ENCODE data around the gene PPP1R1C. TPM values are rescaled to one million over a fixed set of nuclear protein-coding genes. Genes with fewer than 3 reads are reported as not detected.

Gene PPP1R1C
- total and polyA plus RNA-seq, 4 donors, result 5.4 to 21.7 (median 11.3) TPM

- Histone ChIP-seq H3K9me3 (ENCODE audit: control insufficient read depth in 4 of 4, low read length in 3 of 4) (no peaks in the 10 kb centered on the region), H3K4me1 (ENCODE audit: control insufficient read depth in 4 of 4, insufficient read depth in 4 of 4, low read length in 3 of 4) (peaks cover 3 to 25% (median 14%) of the 10 kb centered on the region in 4 donors), H3K27ac (ENCODE audit: low read depth in 1 of 2, low read length in 2 of 2) (peak overlapping the region in 1 of 2 donors; percentile 56), H3K9ac (ENCODE audit: low read depth in 1 of 2, low read length in 2 of 2) (no peak overlapping the region), H3K36me3 (ENCODE audit: control insufficient read depth in 4 of 4, insufficient read depth in 3 of 4, low read depth in 1 of 4, low read length in 3 of 4) (no peaks in the 10 kb centered on the region), H3K27me3 (ENCODE audit: control insufficient read depth in 4 of 4, insufficient read depth in 4 of 4, low read length in 3 of 4) (no peaks in the 10 kb centered on the region), H3K4me3 (ENCODE audit: low read depth in 1 of 3, low read length in 3 of 3) (no peak overlapping the region)
- 80% methylated on average over 3 of the region's 3 CpGs for WGBS
- no peak for DNase-seq (ENCODE audit: low spot score)
- TF ChIP-seq REST (IDR thresholded peaks at IDR 0.05), result no peak
- TF ChIP-seq CTCF (IDR thresholded peaks at IDR 0.05; ENCODE audit: low read depth, low read length, missing input control), result no peak
- TF ChIP-seq TAF1 (conservative IDR thresholded peaks at IDR 0.05), result no peak
- no peak for TF ChIP-seq NR2F2 (IDR thresholded peaks at IDR 0.05)
- no peak for TF ChIP-seq GABPA (IDR thresholded peaks at IDR 0.05 in 1 of 2, conservative IDR thresholded peaks at IDR 0.05 in 1 of 2)
- TF ChIP-seq EGR1 (IDR thresholded peaks at IDR 0.05; ENCODE audit: low read depth in 2 of 2), result no peak
- TF ChIP-seq RXRA (IDR thresholded peaks at IDR 0.05), result no peak
- TF ChIP-seq ATF3 (IDR thresholded peaks at IDR 0.05), result no peak
- TF ChIP-seq ZBTB33 (IDR thresholded peaks at IDR 0.05), result no peak
Measured at GRCh38 chr2:182049372-182050148, 63.9 kb downstream of the PPP1R1C start.

GRCh38 chr2:182050333-182051135, 64.9 kb downstream of the PPP1R1C start:
- H3K4me3 ChIP-seq (ENCODE audit: low read depth in 1 of 3, low read length in 3 of 3), result no peak overlapping the region
- peaks cover 3 to 25% (median 14%) of the 10 kb centered on the region in 4 donors for H3K4me1 ChIP-seq (ENCODE audit: control insufficient read depth in 4 of 4, insufficient read depth in 4 of 4, low read length in 3 of 4)
- DNase-seq (ENCODE audit: low spot score), result no peak
- no peaks in the 10 kb centered on the region for H3K27me3 ChIP-seq (ENCODE audit: control insufficient read depth in 4 of 4, insufficient read depth in 4 of 4, low read length in 3 of 4)
- H3K9ac ChIP-seq (ENCODE audit: low read depth in 1 of 2, low read length in 2 of 2), result peak overlapping the region in 1 of 2 donors; percentile 22
- 53% methylated on average over 4 of the region's 4 CpGs for WGBS
- H3K27ac ChIP-seq (ENCODE audit: low read depth in 1 of 2, low read length in 2 of 2), result peak overlapping the region; percentile 56 to 61
- no peaks in the 10 kb centered on the region for H3K9me3 ChIP-seq (ENCODE audit: control insufficient read depth in 4 of 4, low read length in 3 of 4)
- H3K36me3 ChIP-seq (ENCODE audit: control insufficient read depth in 4 of 4, insufficient read depth in 3 of 4, low read depth in 1 of 4, low read length in 3 of 4), result no peaks in the 10 kb centered on the region
- TF ChIP-seq REST (IDR thresholded peaks at IDR 0.05), result peak; percentile 10
- TF ChIP-seq RAD21 (IDR thresholded peaks at IDR 0.05), result peak; percentile 6 to 28
- TF ChIP-seq FOXA2 (IDR thresholded peaks at IDR 0.05), result peak; percentile 79
- peak; percentile 17 for TF ChIP-seq YY1 (IDR thresholded peaks at IDR 0.05)
- peak; percentile 56 for TF ChIP-seq FOXA1 (IDR thresholded peaks at IDR 0.05)
- TF ChIP-seq TAF1 (conservative IDR thresholded peaks at IDR 0.05), result no peak
- no peak for TF ChIP-seq ZBTB33 (IDR thresholded peaks at IDR 0.05)
- TF ChIP-seq RXRA (IDR thresholded peaks at IDR 0.05), result peak; percentile 19 to 30
- peak; percentile 19 for TF ChIP-seq MAX (IDR thresholded peaks at IDR 0.05)
- TF ChIP-seq HNF4G (IDR thresholded peaks at IDR 0.05), result no peak

Data from liver (tissue), 9 donors.